Left renal cortex interstitium (tissue), 4 donors: ENCODE measurements around the gene METTL21C. TPM values are rescaled to one million over a fixed set of nuclear protein-coding genes. Genes with fewer than 3 reads are reported as not detected.

Experiments
- DNase-seq, 4 donors: peaks; one replicate each; pipeline ENCODE4 v3.0.0-alpha.2; 2013; ENCODE audit warnings: low read depth in 4 of 4, low spot score in 2 of 4, missing footprints in 1 of 4
- polyA plus RNA-seq, 4 donors: library from polyadenylated mRNA; unstranded; fragments of 120-200 nt; gene quantifications; one replicate each; pipeline ENCODE4 v1.2.1, GENCODE V29; 2013; ENCODE audit not compliant: insufficient read length in 4 of 4

METTL21C gene
- polyA plus RNA-seq, 4 donors = 0.49 to 0.64 (median 0.54) TPM

DNA sequence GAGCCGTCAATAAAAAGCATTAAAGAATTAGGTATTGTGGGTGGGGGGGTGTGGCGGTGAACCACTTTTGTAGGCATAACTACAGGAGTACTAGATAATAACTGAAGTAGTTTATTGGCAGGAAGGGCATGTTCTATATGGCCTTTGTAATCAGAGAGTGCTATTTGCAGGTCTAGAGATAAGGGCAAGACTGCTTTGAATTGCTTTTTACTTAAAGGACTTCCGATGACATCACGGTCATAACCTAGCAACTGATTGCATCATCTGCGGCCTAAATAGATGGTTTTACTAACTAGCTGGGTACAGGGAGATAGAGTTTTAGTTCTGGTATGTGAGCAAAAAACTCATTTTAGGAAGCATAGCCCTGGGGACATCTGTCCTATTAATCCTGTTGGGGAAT, 24.7 kb downstream of the METTL21C start:
- DNase-seq = no peak

DNA sequence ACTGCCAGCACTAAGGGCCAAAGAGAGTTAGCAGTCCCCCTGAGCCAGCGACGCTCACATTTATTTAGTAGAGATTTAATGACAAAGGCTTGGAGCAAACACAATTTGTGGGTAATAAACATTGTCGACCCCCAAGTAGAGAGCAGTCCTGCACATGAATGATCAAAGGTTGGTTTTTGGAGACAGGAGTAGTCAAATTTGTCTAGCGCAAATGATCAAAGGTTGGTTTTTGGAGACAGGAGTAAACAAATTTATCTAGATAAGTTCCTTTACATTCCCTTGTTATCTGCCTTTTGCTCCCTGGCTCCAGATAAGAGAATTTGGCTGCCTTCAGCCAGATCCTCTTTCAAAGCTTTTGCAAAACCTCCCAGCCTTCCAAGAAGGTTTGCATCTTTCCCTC, 26.9 kb downstream of the METTL21C start:
- no peak for DNase-seq

DNA sequence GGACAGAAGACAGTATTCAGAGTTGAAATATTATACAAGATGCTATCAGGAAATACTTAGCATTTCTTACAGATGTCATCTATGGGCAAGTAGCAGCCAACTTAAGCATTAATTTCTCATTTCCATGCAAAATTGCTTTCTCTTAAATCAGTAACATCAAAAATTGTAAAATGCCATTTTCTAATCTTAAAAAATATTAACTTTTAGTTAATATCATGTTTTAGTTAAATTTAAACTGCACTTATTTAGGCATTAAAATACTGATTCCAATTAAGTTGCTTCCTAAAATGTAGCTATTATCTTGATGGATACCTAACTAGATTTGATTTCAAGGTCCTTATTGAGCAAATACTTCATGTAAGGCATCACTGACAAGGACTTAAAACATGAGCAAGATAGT, 27.8 kb downstream of the METTL21C start:
- DNase-seq = no peak

DNA sequence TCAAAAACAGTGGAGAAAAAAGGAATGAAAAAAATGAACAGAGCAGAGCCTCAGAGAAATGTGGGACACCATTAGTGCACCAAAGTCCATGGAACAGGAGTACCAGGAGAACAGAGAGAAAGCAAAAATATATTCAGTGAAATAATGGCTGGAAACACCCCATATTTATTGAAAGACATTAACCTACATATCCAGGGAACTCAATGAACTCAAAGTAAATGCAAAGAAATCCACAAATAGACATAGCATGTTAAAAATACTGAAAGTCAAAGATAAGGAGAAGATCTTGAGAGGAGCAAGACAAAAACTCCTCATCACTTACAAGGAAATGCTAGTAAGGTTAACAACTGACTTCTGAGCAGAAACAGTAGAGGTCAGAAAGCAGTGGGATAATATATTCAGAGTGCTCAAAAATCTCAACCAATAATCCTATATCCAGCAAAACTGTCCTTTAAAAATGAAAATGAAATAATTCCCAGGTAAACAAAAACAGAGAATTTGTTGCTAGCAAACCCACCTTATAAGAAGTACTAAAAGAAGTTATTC, 35.6 kb downstream of the METTL21C start:
- no peak for DNase-seq

- DNase-seq = no peak
These were observed 36.2 kb downstream of the METTL21C start for GRCh38 chr13:102658660-102659059.

GRCh38 chr13:102657630-102658029, 37.2 kb downstream of the METTL21C start:
- DNase-seq = no peak

DNA sequence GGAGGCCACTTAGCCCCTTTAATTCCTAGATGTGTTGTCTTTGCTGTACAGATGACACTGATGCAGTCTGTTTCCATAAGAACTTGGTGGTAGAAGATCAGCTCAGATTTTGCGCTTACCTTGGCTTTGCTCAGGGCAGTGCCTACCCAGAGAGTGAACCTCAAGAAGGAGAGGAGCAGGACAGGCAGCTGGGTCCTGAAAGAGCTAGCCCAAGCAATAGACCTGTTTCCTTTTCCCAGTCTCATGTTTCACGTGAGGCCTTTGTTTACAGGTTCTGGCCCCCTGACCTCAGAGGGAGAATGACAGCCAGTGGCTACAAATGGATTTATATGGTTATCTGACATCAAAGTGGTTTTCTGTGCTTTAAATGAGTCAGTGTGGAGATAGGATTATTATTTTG, 40.1 kb downstream of the METTL21C start:
- no peak for DNase-seq

GRCh38 chr13:102651892-102652291, 43.0 kb downstream of the METTL21C start:
- no peak for DNase-seq

GRCh38 chr13:102651392-102651791, 43.5 kb downstream of the METTL21C start:
- DNase-seq = no peak

GRCh38 chr13:102650444-102650843, 44.4 kb downstream of the METTL21C start:
- no peak for DNase-seq

DNA sequence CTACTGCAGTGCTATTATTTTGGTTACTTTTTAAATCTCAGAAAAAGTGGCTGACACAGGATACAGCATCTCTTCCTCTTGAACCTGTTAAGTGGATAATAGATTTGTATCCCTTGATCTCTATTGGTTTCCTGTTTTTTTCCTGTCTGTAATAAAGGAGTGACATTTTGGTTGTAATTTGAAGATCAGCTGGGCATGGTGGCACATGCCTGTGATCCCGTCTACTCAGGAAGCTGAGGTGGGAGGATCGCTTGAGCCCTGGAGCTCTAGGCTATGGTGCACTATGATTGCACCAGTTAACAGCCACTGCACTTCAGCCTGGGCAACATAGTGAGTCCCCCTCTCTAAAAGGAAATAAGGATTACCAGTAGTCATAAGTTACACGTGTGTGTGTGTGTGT, 46.8 kb downstream of the METTL21C start:
- DNase-seq = no peak

- DNase-seq = no peak
These were observed 49.1 kb downstream of the METTL21C start for GRCh38 chr13:102645701-102646100.

- DNase-seq = no peak
These were observed 51.2 kb downstream of the METTL21C start for GRCh38 chr13:102643656-102644055.

- peak in 2 of 4 donors; percentile 34 to 36 for DNase-seq
These were observed 52.4 kb downstream of the METTL21C start for GRCh38 chr13:102642475-102642874.

GRCh38 chr13:102642029-102642428, 52.8 kb downstream of the METTL21C start:
- DNase-seq = no peak

DNA sequence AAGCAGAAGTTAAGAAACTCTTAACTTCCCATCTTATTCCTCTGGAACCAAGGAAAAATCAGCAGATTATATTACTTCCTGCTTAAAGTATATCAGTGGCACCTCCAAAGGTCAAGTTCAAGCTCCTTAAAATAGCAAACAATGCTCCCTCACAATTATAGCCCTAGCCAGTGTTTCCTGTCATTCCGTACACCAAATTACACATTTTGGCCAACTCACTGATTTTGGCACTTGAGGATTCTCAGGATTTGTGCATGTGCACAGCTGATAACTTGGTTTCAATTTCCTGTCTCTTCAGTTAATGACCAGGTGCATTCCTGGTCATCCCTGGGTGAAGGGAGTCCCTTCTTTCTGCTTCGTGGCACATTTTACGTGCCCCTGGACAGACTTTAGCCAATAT, 56.1 kb downstream of the METTL21C start:
- no peak for DNase-seq

Other genes with a start within 250 kb of the METTL21C start
- 10 to 100 TPM; 49.7 to 67.0 (median 58.6) TPM for gene TPP2, start 98.1 kb downstream of the METTL21C start, polyA plus RNA-seq
- gene TEX30, start 78.7 kb upstream of the METTL21C start, polyA plus RNA-seq = 10 to 100 TPM; 29.6 to 33.1 (median 31.7) TPM
- gene POGLUT2, start 103.9 kb upstream of the METTL21C start, polyA plus RNA-seq = 10 to 100 TPM; 46.2 to 53.5 (median 47.6) TPM
- gene BIVM, start 104.1 kb upstream of the METTL21C start, polyA plus RNA-seq = 10 to 100 TPM; 41.3 to 78.9 (median 53.1) TPM
- gene ERCC5, start 151.0 kb upstream of the METTL21C start, polyA plus RNA-seq = 10 to 100 TPM; 67.8 to 94.6 (median 79.6) TPM